GM12878 (cell line): ENCODE data around the gene OR6C2. TPM values are rescaled to one million over a fixed set of nuclear protein-coding genes. Genes with fewer than 3 reads are reported as not detected.

Experiments
- ATAC-seq: fragments of 200-7000 bp; cut with Tn5 transposase; 3 replicates; pipeline ENCODE4 v1.9.1; 2020; ENCODE audit warnings: mild to moderate bottlenecking, moderate library complexity
- BruUV-seq: library from RNA; stranded (reverse); fragments of 400-500 nt; replicated peaks from 2 replicates; lab custom pipeline; 2021; lab: Mats Ljungman, UMichigan
- CTCF ChIA-PET: fragments of 300-600 bp; sonication (Branson Sonifier 250); formaldehyde crosslinking; extraction: SDS; loops from one replicate; lab custom pipeline; 2021; ENCODE audit warnings: inconsistent platforms; lab: Yijun Ruan, JAX
- POLR2A ChIA-PET: fragments of 350-600 bp; formaldehyde crosslinking; extraction: SDS; loops from one replicate; lab custom pipeline; 2021; ENCODE audit warnings: inconsistent platforms; lab: Charles Lee
- RAD21 ChIA-PET: fragments of 300-600 bp; sonication (Branson Sonifier 250); formaldehyde crosslinking; loops from one replicate; lab custom pipeline; 2023; ENCODE audit warnings: antibody characterized with exemption; ENCODE audit not compliant: unreplicated experiment; lab: Charles Lee
- SMC1A ChIA-PET: fragments of 300-600 bp; sonication (Branson Sonifier 250); formaldehyde crosslinking; loops from one replicate; lab custom pipeline; 2023; ENCODE audit not compliant: unreplicated experiment, uncharacterized antibody; lab: Charles Lee
- DNase-seq: peaks from one replicate; pipeline ENCODE4 v3.0.0-alpha.2; 2011; ENCODE audit warnings: low read depth, low spot score
- FAIRE-seq: peaks from 3 replicates; lab custom pipeline; 2011; peaks lifted over from hg19 to GRCh38; lab: Jason Lieb, UNC
- H2AFZ ChIP-seq: 2 replicates; pipeline ENCODE4 v1.6.0; 2011; ENCODE audit warnings: low read depth, low read length, control low read depth; ENCODE audit not compliant: control insufficient read depth
- H3K27ac ChIP-seq: 2 replicates; pipeline ENCODE4 v1.5.1; 2011; ENCODE audit warnings: control low read depth; ENCODE audit not compliant: control insufficient read depth, insufficient read depth
- H3K27me3 ChIP-seq, 2 experiments: replicated peaks in 1 of 2; 2 replicates each; pipeline versions ENCODE4 v1.6.0 to v1.6.1; 2011; ENCODE audit warnings: low read length in 1 of 2; ENCODE audit not compliant: control insufficient read depth in 2 of 2, insufficient read depth in 2 of 2
- H3K36me3 ChIP-seq, 2 experiments: 2 replicates each; pipeline ENCODE4 v1.5.1; 2011; ENCODE audit warnings: low read length in 1 of 2; ENCODE audit not compliant: control insufficient read depth in 2 of 2, insufficient read depth in 2 of 2
- H3K4me1 ChIP-seq: 2 replicates; pipeline ENCODE4 v1.6.1; 2011; ENCODE audit warnings: mild to moderate bottlenecking, low read length, moderate library complexity, mixed read lengths; ENCODE audit not compliant: control insufficient read depth, insufficient read depth
- H3K4me2 ChIP-seq: 2 replicates; pipeline ENCODE4 v1.6.0; 2011; ENCODE audit warnings: control low read depth; ENCODE audit not compliant: control insufficient read depth, insufficient read depth
- H3K4me3 ChIP-seq: fragments of 200-600 bp; sonication (generic); 2 replicates; pipeline ENCODE4 v1.5.1; 2016
- H3K79me2 ChIP-seq: 2 replicates; pipeline ENCODE4 v1.6.0; 2011; ENCODE audit warnings: low read length; ENCODE audit not compliant: control insufficient read depth, insufficient read depth
- H3K9ac ChIP-seq: 2 replicates; pipeline ENCODE4 v1.8.0; 2011; ENCODE audit warnings: low read length, control low read depth, mixed read lengths; ENCODE audit not compliant: control insufficient read depth, insufficient read depth
- H3K9me3 ChIP-seq: replicated peaks from 3 replicates; pipeline ENCODE4 v1.5.1; 2011; ENCODE audit warnings: mild to moderate bottlenecking, low read length; ENCODE audit not compliant: control insufficient read depth, insufficient read depth
- H4K20me1 ChIP-seq: 2 replicates; pipeline ENCODE4 v1.6.0; 2011; ENCODE audit not compliant: control insufficient read depth, insufficient read depth
- CBX3 ChIP-seq: fragments of 200-600 bp; sonication (generic); IDR thresholded peaks from 2 replicates; pipeline ENCODE4 v1.6.1; 2016; ENCODE audit warnings: low read depth, borderline replicate concordance
- CUX1 ChIP-seq: IDR thresholded peaks from 2 replicates; pipeline ENCODE4 v1.6.1; 2012; ENCODE audit warnings: improper control_type of control experiment, low read depth, low read length; ENCODE audit not compliant: insufficient replicate concordance
- ETV6 ChIP-seq, 2 experiments: fragments of 450-650 bp in 1 of 2; IDR thresholded peaks in 1 of 2; conservative IDR thresholded peaks in 1 of 2; 2 replicates each; pipeline ENCODE4 v1.6.1; 2014; ENCODE audit warnings: antibody characterized with exemption in 1 of 2, borderline replicate concordance in 1 of 2, low read depth in 1 of 2, mild to moderate bottlenecking in 1 of 2, moderate library complexity in 1 of 2
- FOXM1 ChIP-seq: IDR thresholded peaks from 2 replicates; pipeline ENCODE4 v1.6.1; 2012; ENCODE audit warnings: low read depth, mild to moderate bottlenecking, inconsistent platforms, low read length, moderate library complexity
- MLLT1 ChIP-seq: fragments of 450-650 bp; IDR thresholded peaks from 2 replicates; pipeline ENCODE4 v1.6.1; 2016; ENCODE audit warnings: mild to moderate bottlenecking
- NKRF ChIP-seq: fragments of 450-650 bp; conservative IDR thresholded peaks from 2 replicates; pipeline ENCODE4 v1.6.1; 2017; ENCODE audit warnings: mild to moderate bottlenecking, moderate library complexity
- ZSCAN29 ChIP-seq: fragments of 450-650 bp; IDR thresholded peaks from 2 replicates; pipeline ENCODE4 v1.6.1; 2017; ENCODE audit warnings: mild to moderate bottlenecking, moderate library complexity
- WGBS: methylation state at CpG from one replicate; pipeline ENCODE4 v1.1.6; 2016; ENCODE audit warnings: low lambda C conversion rate; ENCODE audit not compliant: insufficient replicate concordance, insufficient coverage; ENCODE audit errors: missing lambda C conversion rate; 5-methylcytosine and 5-hydroxymethylcytosine counted together
- in situ Hi-C: fragments of 300-500 bp; cut with MboI; formaldehyde crosslinking; loops from 9 replicates; pipeline ENCODE4 v1.14.3; 2018; ENCODE audit warnings: mixed read lengths
- intact Hi-C: fragments of 100-400 bp; cut with micrococcal nuclease; formaldehyde crosslinking; loops from one replicate; pipeline ENCODE4 v1.14.2; 2022; ENCODE audit not compliant: unreplicated experiment
- polyA plus RNA-seq, 11 experiments: library from polyadenylated mRNA; depleted of rRNA in 4 of 11; unstranded in 6 of 11; stranded (reverse) in 5 of 11; fragments of >200 nt; fragmentation: Nextera tagmentation in 4 of 11; fragmentation: Illumina TruSeq in 1 of 11; extraction: Ambion mirVana in 4 of 11; extraction: Trizol in 1 of 11; gene quantifications; 1 replicate in 1 of 11; 2 replicates in 10 of 11; pipeline versions ENCODE4 v1.2.1 to v1.2.3, GENCODE V29; 2011 to 2016; ENCODE audit warnings: inconsistent platforms in 2 of 11, missing spikeins in 2 of 11, low read depth in 1 of 11
- total RNA-seq, 4 experiments: library from RNA; depleted of rRNA in 3 of 4; stranded (reverse); fragments of >200 nt in 3 of 4; fragmentation: Illumina TruSeq in 1 of 4; extraction: Trizol in 1 of 4; gene quantifications; 2 replicates each; pipeline versions ENCODE4 v1.2.1 to v1.2.3, GENCODE V29; 2013 to 2021
- TF ChIP-seq, protein P1 (sequence below): fragments of 450-650 bp; IDR thresholded peaks from 2 replicates; pipeline ENCODE4 v1.6.1; 2017; ENCODE audit warnings: low read depth, mild to moderate bottlenecking, moderate library complexity

Gene OR6C2
- total and polyA plus RNA-seq, 10 of the 15 experiments (the other 5 are each of a cell fraction or from before 2014, with no cell fraction given) = not detected

DNA sequence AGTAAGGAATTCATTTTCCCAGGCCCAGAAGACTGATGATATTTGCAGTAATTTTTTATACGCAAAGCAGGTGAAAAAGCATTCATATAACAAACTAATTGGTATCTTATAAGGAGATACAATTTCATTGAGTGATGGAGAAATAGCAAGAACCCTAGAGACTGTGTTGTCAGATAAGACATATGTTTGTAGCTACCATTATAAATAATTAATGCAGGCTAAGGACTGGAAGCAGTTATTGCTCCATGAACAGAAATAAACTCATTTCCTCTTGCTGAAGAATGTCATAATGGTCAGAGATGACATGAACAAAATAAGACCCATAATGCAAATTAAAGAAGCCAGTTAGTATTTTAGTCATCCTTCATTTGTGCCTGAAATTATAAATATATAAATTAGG lies 1.5 kb downstream of the OR6C2 start:
- ChIA-PET CTCF (no interaction called here), POLR2A (no interaction called here), SMC1A (no interaction called here), RAD21 (no interaction called here)
- no peaks in the 10 kb centered on the region for H3K27me3 ChIP-seq
- H3K9me3 ChIP-seq = no peaks in the 10 kb centered on the region
- TF ChIP-seq ETV6 (conservative IDR thresholded peaks at IDR 0.05 in 1 of 2, IDR thresholded peaks at IDR 0.05 in 1 of 2; ENCODE audit: borderline replicate concordance in 1 of 2, low read depth in 1 of 2) (no peak), MLLT1 (no peak), CBX3 (no peak), CUX1 (no peak), NKRF (no peak), ZSCAN29 (no peak), FOXM1 (no peak)
- TF ChIP-seq, protein P1, sequence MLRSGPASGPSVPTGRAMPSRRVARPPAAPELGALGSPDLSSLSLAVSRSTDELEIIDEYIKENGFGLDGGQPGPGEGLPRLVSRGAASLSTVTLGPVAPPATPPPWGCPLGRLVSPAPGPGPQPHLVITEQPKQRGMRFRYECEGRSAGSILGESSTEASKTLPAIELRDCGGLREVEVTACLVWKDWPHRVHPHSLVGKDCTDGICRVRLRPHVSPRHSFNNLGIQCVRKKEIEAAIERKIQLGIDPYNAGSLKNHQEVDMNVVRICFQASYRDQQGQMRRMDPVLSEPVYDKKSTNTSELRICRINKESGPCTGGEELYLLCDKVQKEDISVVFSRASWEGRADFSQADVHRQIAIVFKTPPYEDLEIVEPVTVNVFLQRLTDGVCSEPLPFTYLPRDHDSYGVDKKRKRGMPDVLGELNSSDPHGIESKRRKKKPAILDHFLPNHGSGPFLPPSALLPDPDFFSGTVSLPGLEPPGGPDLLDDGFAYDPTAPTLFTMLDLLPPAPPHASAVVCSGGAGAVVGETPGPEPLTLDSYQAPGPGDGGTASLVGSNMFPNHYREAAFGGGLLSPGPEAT = no peak
- DNase-seq (no peak), ATAC-seq (no peak), FAIRE-seq (no peak)
- no peaks in the 10 kb centered on the region for H3K4me1 ChIP-seq
- intact Hi-C loops (no loop called here), in situ Hi-C loops (no loop called here)
- H3K4me2 ChIP-seq = no peak overlapping the region
- WGBS = 92% methylated on average over 1 of the region's 1 CpG
- no peak overlapping the region for H2AFZ ChIP-seq
- no TSS peak for BruUV-seq
- no peaks in the 10 kb centered on the region for H3K79me2 ChIP-seq
- no peaks in the 10 kb centered on the region for H4K20me1 ChIP-seq
- no peak overlapping the region for H3K9ac ChIP-seq
- no peak overlapping the region for H3K4me3 ChIP-seq
- H3K36me3 ChIP-seq = no peaks in the 10 kb centered on the region
- H3K27ac ChIP-seq = no peak overlapping the region
